ENCODE measurements around the gene XPO6.
"Not testable (repeated sequence)": the region's sequence is repeated elsewhere in the genome, so short reads cannot be mapped to it uniquely, and the experiment has no call there.

XPO6 gene

GRCh38 chr16:28115866-28116265 is 95.9 kb downstream of the XPO6 start:
- DNase-seq (ENCODE audit: low read depth in 2 of 2) = not testable (repeated sequence)

GRCh38 chr16:28112908-28113307 is 98.9 kb downstream of the XPO6 start:
- DNase-seq (ENCODE audit: low read depth in 2 of 2) = peak in 1 of 2 donors; percentile 11

GRCh38 chr16:28110977-28111376 is 100.8 kb downstream of the XPO6 start:
- no peak for DNase-seq (ENCODE audit: low read depth in 2 of 2)

- no peak for DNase-seq (ENCODE audit: low read depth in 2 of 2)
Observed at GRCh38 chr16:28110479-28110878, 101.3 kb downstream of the XPO6 start.

GRCh38 chr16:28110074-28110473 is 101.7 kb downstream of the XPO6 start:
- DNase-seq (ENCODE audit: low read depth in 2 of 2) = no peak

- DNase-seq (ENCODE audit: low read depth in 2 of 2) = no peak
Observed at GRCh38 chr16:28108590-28109247, 103.0 kb downstream of the XPO6 start.

- no peak for DNase-seq (ENCODE audit: low read depth in 2 of 2)
Observed at GRCh38 chr16:28107232-28107631, 104.5 kb downstream of the XPO6 start.

- DNase-seq (ENCODE audit: low read depth in 2 of 2) = no peak
Observed at GRCh38 chr16:28106467-28107215, 105.1 kb downstream of the XPO6 start.

- DNase-seq (ENCODE audit: low read depth in 2 of 2) = no peak
Observed at GRCh38 chr16:28105954-28106353, 105.8 kb downstream of the XPO6 start.

GRCh38 chr16:28105297-28105696 is 106.5 kb downstream of the XPO6 start:
- DNase-seq (ENCODE audit: low read depth in 2 of 2) = no peak

GRCh38 chr16:28104404-28104803 is 107.4 kb downstream of the XPO6 start:
- no peak for DNase-seq (ENCODE audit: low read depth in 2 of 2)

- DNase-seq (ENCODE audit: low read depth in 2 of 2) = no peak
Observed at GRCh38 chr16:28103516-28104170, 108.1 kb downstream of the XPO6 start.

GRCh38 chr16:28101533-28101890 is 110.3 kb downstream of the XPO6 start:
- no peak for DNase-seq (ENCODE audit: low read depth in 2 of 2)

GRCh38 chr16:28100810-28101532 is 110.8 kb downstream of the XPO6 start:
- DNase-seq (ENCODE audit: low read depth in 2 of 2) = no peak

GRCh38 chr16:28098959-28099945 is 112.5 kb downstream of the XPO6 start:
- no peak for DNase-seq (ENCODE audit: low read depth in 2 of 2)

- no peak for DNase-seq (ENCODE audit: low read depth in 2 of 2)
Observed at GRCh38 chr16:28098171-28098958, 113.4 kb downstream of the XPO6 start.

- no peak for DNase-seq (ENCODE audit: low read depth in 2 of 2)
Observed at GRCh38 chr16:28096983-28097899, 114.5 kb downstream of the XPO6 start.

GRCh38 chr16:28093385-28093725 is 118.4 kb downstream of the XPO6 start:
- DNase-seq (ENCODE audit: low read depth in 2 of 2) = no peak

- DNase-seq (ENCODE audit: low read depth in 2 of 2) = no peak
Observed at GRCh38 chr16:28092721-28093384, 118.9 kb downstream of the XPO6 start.
